WERI-Rb-1 (cell line): ENCODE measurements around the gene STAB2.

Experiments used
- DNase-seq: peaks from one replicate; pipeline ENCODE4 v3.0.0-alpha.2; 2020
- H3K27ac ChIP-seq: fragments of 250-450 bp; sonication (Bioruptor Pico); 2 replicates; pipeline ENCODE4 v1.5.1; 2020; ENCODE audit warnings: mild to moderate bottlenecking, moderate library complexity
- H3K27me3 ChIP-seq: fragments of 250-450 bp; sonication (Bioruptor Pico); 2 replicates; pipeline ENCODE4 v1.5.1; 2021; ENCODE audit warnings: mild to moderate bottlenecking, low read depth, moderate library complexity; ENCODE audit not compliant: insufficient read depth, severe bottlenecking
- H3K36me3 ChIP-seq: fragments of 250-450 bp; sonication (Bioruptor Pico); 2 replicates; pipeline ENCODE4 v1.5.1; 2020; ENCODE audit warnings: mild to moderate bottlenecking, moderate library complexity
- H3K4me3 ChIP-seq: 2 replicates; pipeline ENCODE4 v1.5.1; 2011; ENCODE audit warnings: low read depth, mild to moderate bottlenecking, control low read depth, low read length
- H3K9me3 ChIP-seq: fragments of 250-450 bp; sonication (Bioruptor Pico); 2 replicates; pipeline ENCODE4 v1.5.1; 2021; ENCODE audit warnings: mild to moderate bottlenecking, moderate library complexity; ENCODE audit not compliant: severe bottlenecking
- TF ChIP-seq, protein P1 (sequence below): IDR thresholded peaks from 2 replicates; pipeline ENCODE4 v1.5.1; 2011; ENCODE audit warnings: low read depth, mild to moderate bottlenecking, control low read depth, inconsistent platforms, low read length

Gene STAB2

DNA sequence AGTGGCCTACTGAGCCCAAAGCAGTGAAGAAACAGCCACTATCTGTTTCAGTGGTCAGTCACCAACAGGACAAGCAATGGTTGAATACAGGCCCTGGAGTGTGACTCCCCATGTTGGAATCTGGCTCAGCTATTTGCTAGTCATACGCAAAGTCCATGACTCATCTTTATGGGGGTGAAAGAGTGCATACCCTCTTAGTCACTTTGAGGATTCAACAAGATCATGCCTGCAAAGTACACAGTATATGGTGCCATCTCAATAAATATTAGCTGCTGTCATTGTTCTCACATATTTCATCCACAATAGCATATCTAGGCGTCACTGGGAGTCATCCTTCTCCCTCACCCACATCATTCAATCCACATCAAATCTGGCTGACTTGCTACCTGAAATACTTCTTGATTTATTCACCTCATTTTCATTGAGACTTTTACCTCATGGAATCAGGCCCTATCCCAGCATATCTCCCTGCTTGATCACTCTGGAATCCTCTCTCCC is 26.4 kb upstream of the STAB2 start:
- no peaks in the 10 kb centered on the region for H3K36me3 ChIP-seq
- no peak overlapping the region for H3K27ac ChIP-seq
- no peak for DNase-seq
- H3K27me3 ChIP-seq = no peaks in the 10 kb centered on the region
- TF ChIP-seq, protein P1, sequence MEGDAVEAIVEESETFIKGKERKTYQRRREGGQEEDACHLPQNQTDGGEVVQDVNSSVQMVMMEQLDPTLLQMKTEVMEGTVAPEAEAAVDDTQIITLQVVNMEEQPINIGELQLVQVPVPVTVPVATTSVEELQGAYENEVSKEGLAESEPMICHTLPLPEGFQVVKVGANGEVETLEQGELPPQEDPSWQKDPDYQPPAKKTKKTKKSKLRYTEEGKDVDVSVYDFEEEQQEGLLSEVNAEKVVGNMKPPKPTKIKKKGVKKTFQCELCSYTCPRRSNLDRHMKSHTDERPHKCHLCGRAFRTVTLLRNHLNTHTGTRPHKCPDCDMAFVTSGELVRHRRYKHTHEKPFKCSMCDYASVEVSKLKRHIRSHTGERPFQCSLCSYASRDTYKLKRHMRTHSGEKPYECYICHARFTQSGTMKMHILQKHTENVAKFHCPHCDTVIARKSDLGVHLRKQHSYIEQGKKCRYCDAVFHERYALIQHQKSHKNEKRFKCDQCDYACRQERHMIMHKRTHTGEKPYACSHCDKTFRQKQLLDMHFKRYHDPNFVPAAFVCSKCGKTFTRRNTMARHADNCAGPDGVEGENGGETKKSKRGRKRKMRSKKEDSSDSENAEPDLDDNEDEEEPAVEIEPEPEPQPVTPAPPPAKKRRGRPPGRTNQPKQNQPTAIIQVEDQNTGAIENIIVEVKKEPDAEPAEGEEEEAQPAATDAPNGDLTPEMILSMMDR = no peak
- H3K4me3 ChIP-seq = no peak overlapping the region
- peaks cover 7% of the 10 kb centered on the region for H3K9me3 ChIP-seq

GRCh38 chr12:103561174-103561573 is 25.9 kb upstream of the STAB2 start:
- Histone ChIP-seq H3K4me3 (no peak overlapping the region), H3K9me3 (peaks cover 8% of the 10 kb centered on the region), H3K36me3 (no peaks in the 10 kb centered on the region), H3K27ac (no peak overlapping the region), H3K27me3 (no peaks in the 10 kb centered on the region)
- TF ChIP-seq, protein P1 = no peak
- no peak for DNase-seq

DNA sequence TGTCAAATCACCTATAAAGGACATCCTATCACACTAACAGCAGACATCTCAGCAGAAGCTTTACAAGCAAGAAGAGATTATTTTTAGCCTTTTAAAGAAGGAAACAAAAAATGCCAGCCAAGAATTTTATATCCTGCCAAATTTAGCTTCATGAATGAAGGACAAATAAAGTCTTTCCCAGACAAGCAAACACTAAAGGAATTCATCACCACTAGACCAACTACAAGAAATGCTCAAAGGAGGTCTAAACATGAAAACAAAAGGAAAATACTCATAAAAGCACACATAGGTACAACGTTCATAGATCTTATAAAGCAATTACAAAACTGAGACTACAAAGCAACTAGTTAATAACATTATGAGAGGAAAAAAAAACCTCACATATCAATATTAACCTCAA is 20.7 kb upstream of the STAB2 start:
- no peak overlapping the region for H3K4me3 ChIP-seq
- no peak overlapping the region for H3K27ac ChIP-seq
- peaks cover 8% of the 10 kb centered on the region for H3K9me3 ChIP-seq
- DNase-seq = no peak
- TF ChIP-seq, protein P1 = no peak
- no peaks in the 10 kb centered on the region for H3K27me3 ChIP-seq
- no peaks in the 10 kb centered on the region for H3K36me3 ChIP-seq

DNA sequence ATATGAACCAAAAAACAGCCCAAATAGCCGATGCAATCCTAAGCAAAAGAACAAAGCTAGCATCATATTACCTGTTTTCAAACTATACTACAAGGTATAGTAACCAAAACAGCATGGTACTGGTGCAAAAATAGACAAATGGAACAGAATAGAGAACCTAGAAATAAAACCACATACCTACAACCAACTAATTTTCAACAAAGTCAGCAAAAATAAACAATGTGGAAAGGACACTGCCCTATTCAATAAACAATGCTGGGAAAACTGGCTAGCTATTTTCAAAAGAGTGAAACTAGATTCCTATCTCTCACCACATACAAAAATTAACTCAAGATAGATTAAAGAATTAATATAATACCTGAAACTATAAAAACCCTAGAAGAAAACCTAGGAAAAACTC is 17.8 kb upstream of the STAB2 start:
- TF ChIP-seq, protein P1 = no peak
- no peak overlapping the region for H3K27ac ChIP-seq
- no peaks in the 10 kb centered on the region for H3K36me3 ChIP-seq
- no peak overlapping the region for H3K4me3 ChIP-seq
- peaks cover 4% of the 10 kb centered on the region for H3K9me3 ChIP-seq
- H3K27me3 ChIP-seq = no peaks in the 10 kb centered on the region
- DNase-seq = no peak

- H3K4me3 ChIP-seq = no peak overlapping the region
- H3K27me3 ChIP-seq = no peaks in the 10 kb centered on the region
- H3K9me3 ChIP-seq = no peaks in the 10 kb centered on the region
- TF ChIP-seq, protein P1 = no peak
- H3K27ac ChIP-seq = no peak overlapping the region
- no peaks in the 10 kb centered on the region for H3K36me3 ChIP-seq
- no peak for DNase-seq
These were observed 15.8 kb upstream of the STAB2 start for GRCh38 chr12:103571286-103571685.

DNA sequence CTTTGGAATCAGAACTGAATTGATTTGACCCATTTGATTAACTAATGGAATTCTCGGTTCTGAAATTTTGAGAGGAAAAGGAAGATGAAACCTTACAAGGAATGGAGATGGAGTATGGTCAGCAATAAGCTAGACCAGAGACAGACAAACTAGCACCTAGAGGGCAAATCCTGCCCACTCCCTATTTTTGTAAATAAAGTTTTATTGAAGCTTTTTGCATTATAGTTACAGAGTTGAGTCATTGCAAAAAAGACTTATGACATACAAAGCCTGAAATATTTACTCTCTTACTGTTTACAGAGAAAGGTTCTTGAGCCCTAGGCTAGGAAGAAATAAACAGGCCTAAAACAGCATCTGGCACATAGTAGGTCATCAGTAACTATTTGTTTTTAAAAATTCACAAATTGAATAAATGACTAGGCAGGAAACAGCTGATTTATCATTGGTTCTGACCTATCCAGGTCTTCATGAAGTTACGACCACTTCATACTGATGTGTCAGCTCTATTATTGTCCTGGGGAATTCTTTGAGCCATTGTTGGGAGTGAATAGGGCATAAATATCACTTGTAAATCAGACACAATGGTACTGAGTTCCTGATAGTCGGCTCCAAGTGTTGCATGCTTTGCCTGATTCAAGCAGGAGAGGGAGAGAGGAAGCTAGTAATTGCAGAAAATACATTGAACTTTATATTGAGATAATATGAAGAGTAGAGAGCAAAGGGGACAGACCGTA is 14.6 kb upstream of the STAB2 start:
- no peak for DNase-seq
- no peak overlapping the region for H3K4me3 ChIP-seq
- H3K9me3 ChIP-seq = no peaks in the 10 kb centered on the region
- H3K36me3 ChIP-seq = no peaks in the 10 kb centered on the region
- no peak overlapping the region for H3K27ac ChIP-seq
- TF ChIP-seq, protein P1 = no peak
- H3K27me3 ChIP-seq = no peaks in the 10 kb centered on the region
